ENCODE results near the gene USP20.
A peak's percentile ranks its signal among the peaks of the same experiment; 100 is the strongest.

The USP20 gene

DNA sequence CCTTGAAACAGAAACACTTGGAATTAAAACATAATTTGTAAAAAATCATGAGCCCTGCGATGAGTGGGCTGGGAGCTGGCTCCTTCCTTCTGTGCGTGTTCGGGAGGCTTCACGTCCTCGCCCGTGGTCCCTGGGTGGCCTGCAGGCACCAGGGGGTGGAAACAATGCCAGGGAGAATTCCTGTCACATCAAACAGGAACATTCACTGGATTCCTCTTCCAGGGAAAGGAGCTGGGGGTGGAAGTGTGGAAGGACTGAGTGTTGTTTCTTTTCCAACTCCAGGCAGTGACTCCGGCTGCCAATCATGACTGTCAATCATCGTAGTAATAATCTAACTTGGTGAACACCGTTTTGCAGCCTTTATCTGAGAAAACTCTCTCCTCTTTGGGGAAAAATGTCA is 21.6 kb upstream of the USP20 start:
- no peak overlapping the region for H3K4me3 Mint-ChIP-seq
- H3K4me1 Mint-ChIP-seq (ENCODE audit: low read depth), result peaks cover 29% of the 10 kb centered on the region
- DNase-seq, result no peak
- no peaks in the 10 kb centered on the region for H3K27me3 Mint-ChIP-seq
- H3K9me3 Mint-ChIP-seq, result no peaks in the 10 kb centered on the region
- no peak overlapping the region for H3K27ac Mint-ChIP-seq
- peaks cover 96% of the 10 kb centered on the region for H3K36me3 Mint-ChIP-seq (ENCODE audit: low read depth)

DNA sequence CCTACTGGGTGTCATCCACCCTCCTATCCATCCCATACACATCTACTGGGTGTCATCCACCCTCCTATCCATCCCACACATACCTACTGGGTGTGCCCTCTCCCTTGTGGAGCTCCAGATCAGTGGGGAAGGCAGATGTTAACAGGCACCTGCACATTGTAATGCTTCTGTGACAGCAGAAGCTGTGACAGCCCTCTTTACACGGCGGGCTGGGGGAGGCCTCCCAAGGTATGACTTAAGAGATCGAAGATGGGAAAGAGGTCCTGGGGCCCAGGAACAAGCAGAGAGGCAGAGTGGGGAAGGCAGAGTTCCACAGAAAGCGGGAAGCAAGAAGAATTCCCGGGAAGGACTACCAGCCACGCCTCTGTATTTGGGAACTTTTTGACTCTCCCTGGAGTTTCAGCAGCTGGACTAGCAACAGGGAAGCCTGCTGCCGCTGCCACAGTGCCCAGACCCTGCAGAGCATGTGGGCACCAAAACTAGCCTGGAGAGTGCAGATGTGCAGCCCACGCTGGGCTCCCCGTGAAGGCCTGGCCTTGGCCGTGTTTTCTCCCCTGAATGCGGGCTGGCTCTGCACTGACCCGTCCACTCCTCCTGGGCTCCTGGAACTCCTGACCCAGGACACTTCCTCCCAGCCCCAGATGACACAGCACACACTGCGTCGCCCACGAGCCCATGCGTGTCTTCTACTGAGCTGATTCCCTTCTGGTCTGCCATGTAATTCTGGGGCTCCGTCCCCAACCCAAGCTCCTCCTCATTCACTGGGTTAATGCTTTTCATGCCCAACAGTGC is 20.6 kb upstream of the USP20 start:
- DNase-seq, result no peak
- Mint-ChIP-seq H3K9me3 (no peaks in the 10 kb centered on the region), H3K27ac (peak overlapping the region; percentile 71), H3K27me3 (no peaks in the 10 kb centered on the region), H3K4me1 (ENCODE audit: low read depth) (peaks cover 27% of the 10 kb centered on the region), H3K36me3 (ENCODE audit: low read depth) (peaks cover 94% of the 10 kb centered on the region), H3K4me3 (no peak overlapping the region)

DNA sequence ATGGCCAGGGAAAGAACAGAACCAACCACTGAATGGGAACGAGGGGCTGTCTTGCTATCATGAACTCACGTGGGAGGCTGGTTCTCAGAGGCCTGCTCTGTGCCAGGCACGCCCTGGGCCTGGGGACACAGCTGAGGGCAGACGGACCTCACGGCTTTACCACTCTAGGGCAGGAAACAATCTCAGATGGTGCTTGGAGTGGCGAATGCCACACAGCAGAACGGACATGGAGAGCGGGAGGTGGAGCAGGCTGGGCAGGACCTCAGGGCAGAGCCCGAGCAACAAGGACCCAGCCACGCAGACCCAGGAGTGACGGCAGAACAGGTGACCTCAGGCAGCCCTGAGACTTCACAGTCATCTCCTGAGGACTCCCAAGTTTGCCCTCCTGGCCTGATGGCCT is 20.0 kb upstream of the USP20 start:
- Mint-ChIP-seq H3K4me3 (no peak overlapping the region), H3K27ac (peak overlapping the region; percentile 71), H3K36me3 (ENCODE audit: low read depth) (peaks cover 92% of the 10 kb centered on the region), H3K27me3 (no peaks in the 10 kb centered on the region), H3K4me1 (ENCODE audit: low read depth) (peaks cover 27% of the 10 kb centered on the region), H3K9me3 (no peaks in the 10 kb centered on the region)
- no peak for DNase-seq

DNA sequence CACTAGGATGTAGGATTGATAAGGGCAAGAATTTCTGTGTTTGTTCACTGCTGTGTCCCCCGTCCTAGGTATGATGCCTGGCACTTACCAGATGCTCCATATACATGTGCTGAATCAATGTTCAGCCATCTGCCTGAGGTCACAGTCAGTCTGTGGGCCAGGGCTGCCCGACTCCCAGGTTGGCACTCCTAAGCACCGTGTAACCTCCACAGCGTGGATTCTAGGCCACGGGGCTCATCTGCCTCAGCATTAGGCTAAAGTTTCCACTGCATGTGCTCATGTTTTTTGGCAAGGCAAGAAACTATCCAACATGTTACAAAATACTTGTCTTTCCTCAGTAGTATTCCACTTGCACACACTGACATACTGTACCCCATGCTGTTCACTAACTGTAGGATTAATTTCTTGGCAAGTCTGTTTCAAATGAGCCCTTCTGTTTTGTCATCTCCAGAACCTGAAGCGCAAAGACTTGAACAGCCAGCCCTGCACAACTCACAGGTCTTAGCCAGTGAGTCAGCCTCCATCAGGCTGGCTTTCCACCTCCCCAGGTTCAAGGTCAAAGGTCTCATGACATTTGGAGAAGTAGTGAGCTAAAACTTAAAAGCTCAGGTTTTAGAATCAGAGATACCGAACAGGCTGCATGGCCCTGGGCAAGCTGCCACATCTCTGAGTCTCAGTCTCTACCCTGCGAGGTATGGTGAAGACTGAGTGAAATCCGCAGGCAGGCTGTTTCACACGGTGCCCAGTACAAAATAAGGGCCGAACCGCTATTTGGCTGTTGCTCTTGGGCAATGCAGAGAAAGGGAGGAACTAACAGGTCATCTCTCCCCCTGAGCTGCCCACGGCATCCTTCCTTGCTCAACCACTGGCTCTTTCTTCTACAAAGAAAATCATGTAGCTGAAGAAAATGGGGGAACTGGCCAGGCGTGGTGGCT is 18.5 kb upstream of the USP20 start:
- Mint-ChIP-seq H3K4me3 (no peak overlapping the region), H3K27ac (peak overlapping the region; percentile 66), H3K4me1 (ENCODE audit: low read depth) (peaks cover 16% of the 10 kb centered on the region)

DNA sequence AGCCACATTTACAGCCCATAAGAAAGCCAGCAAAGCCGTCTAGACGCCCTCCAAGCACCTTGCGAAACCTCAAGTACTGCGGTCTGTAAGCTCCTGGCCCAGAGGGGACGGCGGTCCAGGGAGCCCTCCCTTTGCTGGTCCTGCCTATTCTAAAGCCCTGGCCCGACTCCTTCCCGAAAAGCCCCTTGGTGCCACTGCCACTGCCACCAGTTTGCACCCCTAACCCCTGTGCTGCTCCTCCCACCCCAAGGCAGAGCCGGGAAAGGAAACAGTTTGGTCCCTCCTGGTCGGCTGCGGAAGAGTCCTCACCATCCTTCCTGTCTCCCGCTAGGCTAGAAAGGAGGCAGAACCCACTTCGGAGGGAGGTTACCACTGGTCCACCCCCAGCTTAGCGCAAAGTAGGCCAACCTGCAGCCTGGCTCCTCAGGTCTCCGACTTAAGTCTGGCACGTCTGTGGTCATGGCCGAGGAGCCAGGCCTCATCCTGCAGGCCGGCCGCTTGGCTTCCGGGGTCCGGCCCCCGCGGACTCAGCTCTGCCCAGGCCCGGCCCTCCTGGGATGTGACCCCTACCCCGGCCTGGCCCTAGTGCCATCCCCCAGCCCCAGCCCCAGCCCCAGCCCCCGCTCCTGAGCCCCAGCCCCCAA is 12.2 kb upstream of the USP20 start:
- Mint-ChIP-seq H3K4me1 (ENCODE audit: low read depth) (peaks cover 14% of the 10 kb centered on the region), H3K27me3 (no peaks in the 10 kb centered on the region)

More for the DNA sequence above, 18.5 kb upstream of the USP20 start:
- peaks cover 90% of the 10 kb centered on the region for H3K36me3 Mint-ChIP-seq (ENCODE audit: low read depth)
- H3K27me3 Mint-ChIP-seq, result no peaks in the 10 kb centered on the region
- H3K9me3 Mint-ChIP-seq, result no peaks in the 10 kb centered on the region
- DNase-seq, result no peak

GRCh38 chr9:129823542-129823934 is 11.7 kb upstream of the USP20 start:
- H3K4me3 Mint-ChIP-seq, result peak overlapping the region; percentile 88
- H3K9me3 Mint-ChIP-seq, result no peaks in the 10 kb centered on the region
- H3K36me3 Mint-ChIP-seq (ENCODE audit: low read depth), result peaks cover 65% of the 10 kb centered on the region

More for the DNA sequence above, 12.2 kb upstream of the USP20 start:
- Mint-ChIP-seq H3K9me3 (no peaks in the 10 kb centered on the region), H3K4me3 (peak overlapping the region; percentile 88), H3K36me3 (ENCODE audit: low read depth) (peaks cover 65% of the 10 kb centered on the region), H3K27ac (peak overlapping the region; percentile 83)
- peak; percentile 45 for DNase-seq

DNA sequence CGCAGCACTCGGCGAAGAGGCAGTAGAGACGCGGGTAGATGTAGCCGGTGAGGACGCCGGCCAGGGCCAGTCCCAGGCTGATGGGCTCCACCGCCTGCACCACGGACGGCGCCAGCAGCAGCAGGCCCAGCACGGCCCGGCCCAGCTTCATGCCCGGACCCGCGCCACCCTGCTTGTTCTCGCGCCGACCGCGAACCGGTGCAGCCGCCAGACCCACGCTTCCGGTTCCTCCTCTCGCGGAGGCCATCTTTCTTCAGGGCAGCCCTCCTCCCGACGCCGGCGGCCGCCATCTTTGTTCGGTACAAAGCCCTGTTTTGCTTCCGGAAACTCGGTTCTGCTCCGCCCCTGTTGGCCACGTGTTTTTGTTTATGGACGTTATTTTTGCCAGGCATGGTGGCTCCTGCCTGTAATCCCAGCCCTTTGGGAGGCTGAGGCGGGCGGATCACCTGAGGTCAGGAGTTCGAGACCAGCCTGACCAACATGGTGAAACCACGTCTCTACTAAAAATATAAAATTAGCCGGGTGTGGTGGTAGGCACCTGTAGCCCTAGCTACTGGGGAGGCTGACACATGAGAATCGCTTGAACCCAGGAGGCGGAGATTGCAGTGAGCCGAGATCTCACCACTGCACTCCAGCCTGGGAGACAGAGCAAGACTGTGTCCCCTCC is 11.2 kb upstream of the USP20 start, which contains the start of gene TOR1A:
Gene TOR1A (minus strand): TSS at position 202 of the 667 bp plus-strand sequence. CDS start 51 bp downstream, at position 151.
- Mint-ChIP-seq H3K27me3 (no peaks in the 10 kb centered on the region), H3K9me3 (no peaks in the 10 kb centered on the region), H3K27ac (peak within 1 kb of the TSS; percentile 86), H3K4me1 (ENCODE audit: low read depth) (peaks cover 14% of the 10 kb centered on the region), H3K4me3 (peak within 1 kb of the TSS; percentile 88), H3K36me3 (ENCODE audit: low read depth) (peaks cover 65% of the 10 kb centered on the region)
- DNase-seq, result peak; percentile 94

More at GRCh38 chr9:129823542-129823934, 11.7 kb upstream of the USP20 start:
- H3K27me3 Mint-ChIP-seq, result no peaks in the 10 kb centered on the region
- peaks cover 14% of the 10 kb centered on the region for H3K4me1 Mint-ChIP-seq (ENCODE audit: low read depth)
- DNase-seq, result no peak
- H3K27ac Mint-ChIP-seq, result peak overlapping the region; percentile 86

DNA sequence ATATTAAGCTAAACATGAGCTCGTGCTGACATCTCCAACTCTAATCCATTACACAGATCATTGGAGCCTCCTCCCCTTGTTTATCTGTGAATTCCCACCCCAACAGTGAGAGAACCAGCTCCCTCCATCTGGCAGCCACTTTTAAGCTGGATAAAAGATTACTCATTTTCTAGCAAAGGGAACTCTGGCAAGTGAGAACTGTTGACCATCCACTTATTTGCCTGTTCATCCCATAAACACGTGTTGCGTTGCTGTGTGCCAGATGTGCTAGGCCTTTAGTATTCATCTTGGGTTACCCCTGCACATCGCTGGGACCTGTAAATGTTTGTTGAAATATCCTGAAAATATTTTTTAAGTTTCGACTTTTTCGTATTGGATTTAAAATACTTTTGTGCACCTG is 8.9 kb upstream of the USP20 start:
- DNase-seq, result no peak
- Mint-ChIP-seq H3K9me3 (no peaks in the 10 kb centered on the region), H3K4me3 (no peak overlapping the region), H3K27ac (no peak overlapping the region), H3K4me1 (ENCODE audit: low read depth) (peaks cover 14% of the 10 kb centered on the region), H3K27me3 (no peaks in the 10 kb centered on the region), H3K36me3 (ENCODE audit: low read depth) (peaks cover 71% of the 10 kb centered on the region)

DNA sequence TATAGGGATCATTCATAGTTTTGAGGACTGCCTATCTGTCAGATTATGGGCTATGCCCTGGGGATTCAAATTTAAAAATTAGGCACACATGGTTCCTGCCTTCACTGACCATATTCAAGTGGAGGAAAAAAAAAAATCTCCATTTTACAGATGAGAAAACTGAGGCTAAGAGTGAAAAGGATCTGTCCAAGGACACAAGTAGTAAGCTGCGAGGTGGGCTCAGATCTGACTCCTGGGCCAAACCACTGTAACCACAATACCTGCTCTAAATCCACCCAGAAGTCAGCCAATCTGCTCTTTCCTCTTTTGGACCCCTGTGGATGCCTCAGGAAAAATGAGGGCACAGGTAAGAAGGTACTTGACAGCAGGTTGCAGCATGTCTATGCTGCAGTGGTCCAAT is 8.5 kb upstream of the USP20 start:
- H3K9me3 Mint-ChIP-seq, result no peaks in the 10 kb centered on the region
- H3K4me1 Mint-ChIP-seq (ENCODE audit: low read depth), result peaks cover 14% of the 10 kb centered on the region
- no peak overlapping the region for H3K27ac Mint-ChIP-seq
- DNase-seq, result no peak
- H3K36me3 Mint-ChIP-seq (ENCODE audit: low read depth), result peaks cover 71% of the 10 kb centered on the region
- H3K27me3 Mint-ChIP-seq, result no peaks in the 10 kb centered on the region
- no peak overlapping the region for H3K4me3 Mint-ChIP-seq

- H3K4me3 Mint-ChIP-seq, result no peak overlapping the region
- H3K27me3 Mint-ChIP-seq, result no peaks in the 10 kb centered on the region
- H3K27ac Mint-ChIP-seq, result peak overlapping the region; percentile 59
- peaks cover 7% of the 10 kb centered on the region for H3K4me1 Mint-ChIP-seq (ENCODE audit: low read depth)
- no peaks in the 10 kb centered on the region for H3K9me3 Mint-ChIP-seq
- no peak for DNase-seq
- peaks cover 69% of the 10 kb centered on the region for H3K36me3 Mint-ChIP-seq (ENCODE audit: low read depth)
These were observed 7.2 kb upstream of the USP20 start for GRCh38 chr9:129828051-129828450.

DNA sequence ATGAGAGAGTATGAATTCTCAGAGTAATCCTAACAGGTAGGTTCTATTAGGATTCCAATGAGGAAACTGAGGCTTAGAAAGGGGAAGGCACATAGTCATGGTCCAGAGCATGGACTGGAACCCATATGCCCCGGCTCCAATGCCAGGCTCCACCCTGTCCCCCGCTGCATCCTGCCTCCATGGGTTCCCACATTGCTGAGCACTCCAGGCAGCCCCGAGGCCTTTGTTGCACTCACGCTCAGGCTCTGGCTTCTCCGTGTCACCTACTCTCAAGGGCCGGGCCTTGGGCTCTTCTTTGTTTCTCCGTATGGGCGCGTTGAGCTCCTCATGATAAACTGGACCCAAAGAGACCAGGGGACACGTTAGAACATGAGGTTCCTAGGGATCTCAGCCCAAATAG is 6.3 kb upstream of the USP20 start:
- peak overlapping the region; percentile 77 for H3K27ac Mint-ChIP-seq

DNA sequence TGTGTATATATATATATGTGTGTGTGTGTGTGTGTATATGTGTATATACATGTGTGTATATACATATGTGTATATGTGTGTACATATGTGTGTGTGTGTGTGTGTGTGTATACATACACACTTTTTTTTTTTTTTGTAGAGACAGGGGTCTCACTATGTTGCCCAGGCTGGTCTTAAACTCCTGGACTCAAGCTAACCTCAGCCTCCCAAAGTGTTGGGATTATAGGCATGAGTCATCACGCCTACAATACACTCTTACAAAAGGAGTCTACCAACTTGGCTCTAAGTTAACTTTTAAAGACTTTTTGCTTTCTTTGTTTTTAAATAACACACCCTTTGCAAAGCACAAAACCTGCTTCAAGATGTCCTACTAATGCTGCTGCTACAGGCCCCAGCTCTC is 2.3 kb upstream of the USP20 start:
- Mint-ChIP-seq H3K27ac (peak overlapping the region; percentile 83), H3K9me3 (no peaks in the 10 kb centered on the region), H3K36me3 (ENCODE audit: low read depth) (peaks cover 91% of the 10 kb centered on the region), H3K4me1 (ENCODE audit: low read depth) (peaks cover 35% of the 10 kb centered on the region), H3K4me3 (peak overlapping the region; percentile 96), H3K27me3 (no peaks in the 10 kb centered on the region)
- DNase-seq, result no peak

More for the DNA sequence above, 6.3 kb upstream of the USP20 start:
- H3K4me3 Mint-ChIP-seq, result no peak overlapping the region
- H3K9me3 Mint-ChIP-seq, result no peaks in the 10 kb centered on the region
- H3K27me3 Mint-ChIP-seq, result no peaks in the 10 kb centered on the region
- no peak for DNase-seq
- H3K4me1 Mint-ChIP-seq (ENCODE audit: low read depth), result peaks cover 15% of the 10 kb centered on the region
- peaks cover 77% of the 10 kb centered on the region for H3K36me3 Mint-ChIP-seq (ENCODE audit: low read depth)

DNA sequence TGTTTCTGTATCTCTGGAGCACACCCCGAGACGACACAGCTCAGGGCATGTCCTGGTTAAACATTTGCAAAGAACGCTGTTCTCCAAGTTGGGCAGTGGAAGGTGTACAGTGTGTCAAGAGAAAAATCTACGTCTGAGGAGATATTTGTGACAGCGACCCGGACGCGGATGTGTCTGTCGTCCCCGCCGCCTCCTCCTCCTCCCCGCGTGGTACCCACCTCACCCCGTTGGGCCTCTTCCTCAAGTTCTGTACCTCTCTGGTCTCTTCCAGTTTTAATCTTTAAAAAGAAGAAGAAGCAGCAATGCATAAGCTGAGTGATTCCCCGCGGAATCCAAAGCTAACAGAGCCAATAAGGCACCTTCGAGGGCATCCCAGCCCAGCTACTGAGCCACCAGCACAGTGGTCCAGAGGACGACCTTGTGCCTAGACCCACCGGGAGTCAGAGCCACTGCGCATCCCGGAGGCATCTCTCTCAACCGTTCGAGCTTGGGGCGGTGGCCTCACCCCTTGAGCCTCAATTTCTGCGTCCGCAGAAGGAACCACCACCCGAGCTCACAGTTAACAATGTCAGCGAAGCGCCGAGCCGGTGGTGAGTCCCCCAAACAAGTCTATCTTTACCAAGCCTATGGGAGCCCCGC is 650 bp upstream of the USP20 start:
- peak overlapping the region; percentile 96 for H3K4me3 Mint-ChIP-seq
- no peaks in the 10 kb centered on the region for H3K9me3 Mint-ChIP-seq
- H3K27ac Mint-ChIP-seq, result peak overlapping the region; percentile 96
- peaks cover 52% of the 10 kb centered on the region for H3K4me1 Mint-ChIP-seq (ENCODE audit: low read depth)
- no peak for DNase-seq
- H3K36me3 Mint-ChIP-seq (ENCODE audit: low read depth), result peaks cover 78% of the 10 kb centered on the region
- no peaks in the 10 kb centered on the region for H3K27me3 Mint-ChIP-seq

Measured in activated T-cell treated with anti-CD3 and anti-CD28 coated beads, Interleukin-2, amount 50 U/mL, for 24 hours (primary cell).